H4 (cell line): ENCODE measurements around the gene LRPPRC. TPM values are rescaled to one million over a fixed set of nuclear protein-coding genes. Genes with fewer than 3 reads are reported as not detected.

Source experiments
- total RNA-seq: library from RNA; depleted of rRNA; stranded (reverse); fragments of >200 nt; shearing (Covaris generic); gene quantifications from 2 replicates; pipeline ENCODE4 v1.2.3, GENCODE V29; 2014; rRNA removed

Gene LRPPRC
- total RNA-seq, 1 experiment from 2014 or later, result 50.6 TPM

Other genes starting within 250 kb of the LRPPRC start
- 13.5 and 21.5 TPM in 2 replicates for gene DYNC2LI1, start 221.9 kb downstream of the LRPPRC start, total RNA-seq
- not detected in 2 replicates for gene ABCG5, start 157.2 kb downstream of the LRPPRC start, total RNA-seq
- gene ABCG8, start 157.0 kb downstream of the LRPPRC start, total RNA-seq, result not detected in 2 replicates
- 16.9 and 23.1 TPM in 2 replicates for gene PPM1B, start 172.9 kb upstream of the LRPPRC start, total RNA-seq